ENCODE results near the gene BRD7.

Gene BRD7

DNA sequence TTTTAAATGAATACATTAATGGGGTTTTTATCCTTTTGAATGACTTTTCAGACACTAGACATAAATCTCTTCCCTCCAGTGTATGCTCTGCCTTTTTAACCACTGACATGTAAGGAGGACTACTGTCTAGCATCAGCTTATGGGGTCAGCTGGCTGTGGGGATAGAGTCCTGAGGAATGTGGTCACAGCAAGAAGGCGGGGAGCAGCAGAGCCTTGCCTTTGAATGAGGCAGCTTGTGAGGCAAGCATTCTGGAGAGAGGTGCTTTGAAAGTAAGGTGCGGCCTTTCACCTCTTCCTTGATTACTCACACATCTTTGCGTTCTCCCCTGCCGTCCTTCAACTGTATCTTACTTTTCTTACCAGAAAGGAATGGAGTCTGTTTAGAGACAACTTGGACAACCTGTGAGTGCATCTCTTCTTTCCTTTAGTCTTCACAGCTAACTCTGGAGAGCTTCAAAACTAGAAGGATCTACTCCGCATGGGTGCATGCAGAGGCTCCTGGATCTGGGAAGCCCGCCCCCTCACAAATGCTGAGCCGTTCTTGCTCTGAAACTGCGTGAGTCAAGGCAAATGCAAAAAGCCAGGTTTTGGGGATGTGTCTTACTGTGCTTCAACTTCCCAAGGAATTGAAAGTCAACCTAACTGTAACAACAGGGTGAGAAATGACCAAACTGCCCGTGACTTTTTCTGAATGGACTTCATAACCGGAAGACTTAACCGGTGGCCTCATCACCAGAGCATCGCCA lies 52.5 kb downstream of the BRD7 start:
- Histone ChIP-seq H3K9ac (ENCODE audit: low read depth, low read length, poor library complexity) (no peak overlapping the region), H3K27ac (replicated peaks; ENCODE audit: low read length) (no peak overlapping the region), H3K14ac (ENCODE audit: low read length) (no peak overlapping the region), H4K91ac (ENCODE audit: low read depth, low read length, poor library complexity) (no peak overlapping the region), H3K27me3 (ENCODE audit: control insufficient read depth in 3 of 3, insufficient read depth in 3 of 3, low read depth in 1 of 3, low read length in 3 of 3) (no peaks in the 10 kb centered on the region), H3K23ac (ENCODE audit: low read depth, low read length, poor library complexity) (no peak overlapping the region), H3K79me1 (ENCODE audit: low read depth, low read length) (no peaks in the 10 kb centered on the region), H2BK120ac (ENCODE audit: low read depth, low read length) (no peak overlapping the region), H2BK12ac (ENCODE audit: low read length) (no peak overlapping the region), H2AFZ (ENCODE audit: low read length) (no peak overlapping the region), H3K4me3 (ENCODE audit: low read length in 2 of 2) (no peak overlapping the region), H2BK5ac (ENCODE audit: low read length) (no peak overlapping the region), H2AK5ac (ENCODE audit: low read depth, low read length) (no peak overlapping the region), H3K4ac (ENCODE audit: low read length) (no peak overlapping the region), H3K18ac (ENCODE audit: low read length) (no peak overlapping the region), H4K8ac (ENCODE audit: low read depth, low read length) (no peak overlapping the region), H3K4me1 (ENCODE audit: control insufficient read depth in 2 of 2, insufficient read depth in 1 of 2, low read depth in 1 of 2, low read length in 2 of 2) (peaks cover 0 to 4% of the 10 kb centered on the region in 2 donors), H3K36me3 (replicated peaks in 1 of 2; ENCODE audit: control insufficient read depth in 2 of 2, insufficient read depth in 2 of 2, low read length in 2 of 2) (peaks cover 42 to 94% of the 10 kb centered on the region in 2 donors), H2BK15ac (ENCODE audit: low read length) (no peak overlapping the region), H3K9me3 (replicated peaks in 1 of 2; ENCODE audit: control insufficient read depth in 2 of 2, insufficient read depth in 1 of 2, low read depth in 1 of 2, low read length in 2 of 2) (no peaks in the 10 kb centered on the region), H3K4me2 (ENCODE audit: insufficient read depth, low read length, poor library complexity, severe bottlenecking) (no peak overlapping the region)
- no CpG with 5 or more reads among the region's 12 CpGs for whole genome bisulfite sequencing, 2 donors (ENCODE audit: extremely low coverage in 2 of 2, insufficient read length in 2 of 2, insufficient replicate concordance in 1 of 2)
- no peak for DNase-seq (ENCODE audit: low spot score)

DNA sequence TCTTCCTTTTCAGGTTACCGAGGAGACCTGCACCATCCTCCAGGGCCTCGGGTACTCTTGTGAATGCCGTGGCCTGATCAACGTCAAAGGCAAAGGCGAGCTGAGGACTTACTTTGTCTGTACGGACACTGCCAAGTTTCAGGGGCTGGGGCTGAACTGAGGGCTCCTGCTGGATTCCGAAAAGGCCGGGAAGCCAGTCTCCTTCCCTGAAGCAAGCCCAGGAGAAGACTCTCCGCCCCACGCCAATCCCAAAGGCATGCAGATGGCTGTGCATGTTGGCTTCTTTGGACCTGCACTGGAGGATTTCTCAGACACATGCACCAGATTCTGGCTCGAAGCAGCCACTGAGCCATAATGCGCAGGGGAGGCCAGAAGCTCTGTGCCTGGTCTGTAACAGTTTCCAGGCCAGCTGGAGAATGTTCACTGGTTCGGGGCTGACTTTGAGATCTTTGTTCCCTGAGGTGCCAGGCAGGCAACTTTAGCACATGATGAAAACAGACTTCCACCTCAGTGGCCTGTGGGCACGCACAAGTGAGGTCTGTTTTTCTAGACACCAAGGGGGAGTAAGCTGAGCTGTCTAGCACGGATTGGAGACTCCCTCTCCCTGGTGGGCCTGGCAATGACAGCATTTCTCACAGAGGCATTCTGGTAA lies 53.3 kb downstream of the BRD7 start:
- no peak overlapping the region for H4K91ac ChIP-seq (ENCODE audit: low read depth, low read length, poor library complexity)
- H2AK5ac ChIP-seq (ENCODE audit: low read depth, low read length): no peak overlapping the region
- no peak overlapping the region for H3K4me3 ChIP-seq (ENCODE audit: low read length in 2 of 2)
- H4K8ac ChIP-seq (ENCODE audit: low read depth, low read length): no peak overlapping the region
- no peak overlapping the region for H2BK5ac ChIP-seq (ENCODE audit: low read length)
- DNase-seq (ENCODE audit: low spot score): no peak
- H3K4ac ChIP-seq (ENCODE audit: low read length): no peak overlapping the region
- no peaks in the 10 kb centered on the region for H3K9me3 ChIP-seq (replicated peaks in 1 of 2; ENCODE audit: control insufficient read depth in 2 of 2, insufficient read depth in 1 of 2, low read depth in 1 of 2, low read length in 2 of 2)
- no peak overlapping the region for H2BK12ac ChIP-seq (ENCODE audit: low read length)
- H3K4me1 ChIP-seq (ENCODE audit: control insufficient read depth in 2 of 2, insufficient read depth in 1 of 2, low read depth in 1 of 2, low read length in 2 of 2): peaks cover 0 to 4% of the 10 kb centered on the region in 2 donors
- H3K27ac ChIP-seq (replicated peaks; ENCODE audit: low read length): no peak overlapping the region
- no peak overlapping the region for H2AFZ ChIP-seq (ENCODE audit: low read length)
- peaks cover 40 to 86% of the 10 kb centered on the region in 2 donors for H3K36me3 ChIP-seq (replicated peaks in 1 of 2; ENCODE audit: control insufficient read depth in 2 of 2, insufficient read depth in 2 of 2, low read length in 2 of 2)
- H3K18ac ChIP-seq (ENCODE audit: low read length): no peak overlapping the region
- no peaks in the 10 kb centered on the region for H3K27me3 ChIP-seq (ENCODE audit: control insufficient read depth in 3 of 3, insufficient read depth in 3 of 3, low read depth in 1 of 3, low read length in 3 of 3)
- no CpG with 5 or more reads among the region's 15 CpGs for WGBS, 2 donors (ENCODE audit: extremely low coverage in 2 of 2, insufficient read length in 2 of 2, insufficient replicate concordance in 1 of 2)
- H3K9ac ChIP-seq (ENCODE audit: low read depth, low read length, poor library complexity): no peak overlapping the region
- no peak overlapping the region for H3K4me2 ChIP-seq (ENCODE audit: insufficient read depth, low read length, poor library complexity, severe bottlenecking)
- no peak overlapping the region for H3K23ac ChIP-seq (ENCODE audit: low read depth, low read length, poor library complexity)
- no peak overlapping the region for H3K14ac ChIP-seq (ENCODE audit: low read length)
- H2BK15ac ChIP-seq (ENCODE audit: low read length): no peak overlapping the region
- H2BK120ac ChIP-seq (ENCODE audit: low read depth, low read length): no peak overlapping the region
- no peaks in the 10 kb centered on the region for H3K79me1 ChIP-seq (ENCODE audit: low read depth, low read length)

DNA sequence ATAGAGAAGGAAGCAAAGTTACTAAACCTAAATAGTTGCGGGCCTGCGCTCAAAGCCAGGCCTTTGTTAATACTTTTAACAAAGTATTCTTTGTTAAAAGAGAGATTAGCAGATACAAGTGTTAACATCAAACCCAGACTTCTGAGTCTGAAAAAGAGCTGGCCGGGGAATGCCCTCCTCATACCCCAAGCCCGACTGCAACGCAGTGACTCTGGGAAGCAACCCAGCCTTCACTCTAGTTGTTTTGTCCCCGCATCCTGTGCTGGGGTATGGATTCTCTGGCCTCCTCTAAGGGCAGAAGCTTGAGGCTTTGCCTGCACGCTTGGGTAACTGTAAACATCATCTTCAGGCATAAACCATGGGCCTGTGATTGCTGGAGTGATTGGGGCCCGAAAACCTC lies 54.1 kb downstream of the BRD7 start:
- no peak overlapping the region for H2BK5ac ChIP-seq (ENCODE audit: low read length)
- H2AFZ ChIP-seq (ENCODE audit: low read length): no peak overlapping the region
- no peak overlapping the region for H3K4me3 ChIP-seq (ENCODE audit: low read length in 2 of 2)
- no peak overlapping the region for H3K4me2 ChIP-seq (ENCODE audit: insufficient read depth, low read length, poor library complexity, severe bottlenecking)
- H3K27ac ChIP-seq (replicated peaks; ENCODE audit: low read length): no peak overlapping the region
- H2BK15ac ChIP-seq (ENCODE audit: low read length): no peak overlapping the region
- no peak overlapping the region for H3K14ac ChIP-seq (ENCODE audit: low read length)
- no peaks in the 10 kb centered on the region for H3K27me3 ChIP-seq (ENCODE audit: control insufficient read depth in 3 of 3, insufficient read depth in 3 of 3, low read depth in 1 of 3, low read length in 3 of 3)
- no peak overlapping the region for H4K8ac ChIP-seq (ENCODE audit: low read depth, low read length)
- no peak overlapping the region for H3K18ac ChIP-seq (ENCODE audit: low read length)
- no peak overlapping the region for H3K4ac ChIP-seq (ENCODE audit: low read length)
- H3K4me1 ChIP-seq (ENCODE audit: control insufficient read depth in 2 of 2, insufficient read depth in 1 of 2, low read depth in 1 of 2, low read length in 2 of 2): peaks cover 3 to 4% of the 10 kb centered on the region in 2 donors
- H2AK5ac ChIP-seq (ENCODE audit: low read depth, low read length): no peak overlapping the region
- no peak overlapping the region for H2BK12ac ChIP-seq (ENCODE audit: low read length)
- H3K36me3 ChIP-seq (replicated peaks in 1 of 2; ENCODE audit: control insufficient read depth in 2 of 2, insufficient read depth in 2 of 2, low read length in 2 of 2): peaks cover 34 to 78% of the 10 kb centered on the region in 2 donors
- no CpG with 5 or more reads among the region's 8 CpGs for WGBS, 2 donors (ENCODE audit: extremely low coverage in 2 of 2, insufficient read length in 2 of 2, insufficient replicate concordance in 1 of 2)
- no peak overlapping the region for H3K9ac ChIP-seq (ENCODE audit: low read depth, low read length, poor library complexity)
- no peaks in the 10 kb centered on the region for H3K9me3 ChIP-seq (replicated peaks in 1 of 2; ENCODE audit: control insufficient read depth in 2 of 2, insufficient read depth in 1 of 2, low read depth in 1 of 2, low read length in 2 of 2)
- no peak for DNase-seq (ENCODE audit: low spot score)
- no peak overlapping the region for H3K23ac ChIP-seq (ENCODE audit: low read depth, low read length, poor library complexity)
- no peak overlapping the region for H4K91ac ChIP-seq (ENCODE audit: low read depth, low read length, poor library complexity)
- H2BK120ac ChIP-seq (ENCODE audit: low read depth, low read length): no peak overlapping the region
- no peaks in the 10 kb centered on the region for H3K79me1 ChIP-seq (ENCODE audit: low read depth, low read length)

DNA sequence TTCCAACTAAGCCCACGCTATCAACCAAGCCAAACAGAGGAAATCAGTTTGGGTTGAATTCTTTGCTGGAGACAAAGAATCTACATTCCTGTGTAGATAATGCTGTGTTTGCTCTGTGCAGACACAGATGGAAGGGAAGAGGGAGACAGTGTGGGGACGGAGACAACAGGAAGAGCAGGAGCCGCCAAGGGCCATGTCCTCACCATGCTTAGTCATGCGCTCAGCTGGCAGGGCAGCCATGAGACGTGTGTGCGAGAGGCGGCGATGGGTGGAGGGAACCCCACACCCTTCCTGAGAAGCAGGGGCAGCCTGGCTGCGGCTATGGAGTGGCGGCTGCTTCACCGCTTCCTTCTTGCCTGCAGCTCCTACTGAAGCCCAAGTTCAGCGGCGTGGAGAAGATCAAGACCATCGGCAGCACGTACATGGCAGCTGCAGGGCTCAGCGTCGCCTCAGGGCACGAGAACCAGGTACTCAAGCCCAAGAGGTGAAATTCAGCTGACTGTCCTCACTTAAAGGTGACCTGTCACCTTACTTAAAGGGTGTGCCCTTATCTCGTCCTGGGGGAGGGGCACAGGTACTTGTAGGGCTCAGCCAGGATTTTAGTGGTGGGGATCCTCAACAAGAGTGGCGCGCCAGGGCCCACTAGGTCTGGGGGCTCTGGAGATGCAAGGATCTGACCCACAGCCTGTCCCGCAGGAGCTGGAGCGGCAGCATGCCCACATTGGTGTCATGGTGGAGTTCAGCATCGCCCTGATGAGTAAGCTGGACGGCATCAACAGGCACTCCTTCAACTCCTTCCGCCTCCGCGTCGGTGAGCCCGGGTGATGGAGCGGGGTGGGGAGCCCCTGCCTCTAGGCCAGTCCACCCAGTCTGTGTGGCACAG lies 55.0 kb downstream of the BRD7 start:
- no peak overlapping the region for H3K27ac ChIP-seq (replicated peaks; ENCODE audit: low read length)

More for the DNA sequence above, 55.0 kb downstream of the BRD7 start:
- no CpG with 5 or more reads among the region's 31 CpGs for WGBS, 2 donors (ENCODE audit: extremely low coverage in 2 of 2, insufficient read length in 2 of 2, insufficient replicate concordance in 1 of 2)
- Histone ChIP-seq H3K9ac (ENCODE audit: low read depth, low read length, poor library complexity) (peak overlapping the region; percentile 64), H2AFZ (ENCODE audit: low read length) (no peak overlapping the region), H3K23ac (ENCODE audit: low read depth, low read length, poor library complexity) (peak overlapping the region; percentile 39), H3K4ac (ENCODE audit: low read length) (no peak overlapping the region), H4K91ac (ENCODE audit: low read depth, low read length, poor library complexity) (no peak overlapping the region), H3K18ac (ENCODE audit: low read length) (peak overlapping the region; percentile 27), H3K14ac (ENCODE audit: low read length) (no peak overlapping the region), H3K9me3 (replicated peaks in 1 of 2; ENCODE audit: control insufficient read depth in 2 of 2, insufficient read depth in 1 of 2, low read depth in 1 of 2, low read length in 2 of 2) (no peaks in the 10 kb centered on the region), H2BK12ac (ENCODE audit: low read length) (no peak overlapping the region), H2BK5ac (ENCODE audit: low read length) (no peak overlapping the region), H3K4me1 (ENCODE audit: control insufficient read depth in 2 of 2, insufficient read depth in 1 of 2, low read depth in 1 of 2, low read length in 2 of 2) (peaks cover 4 to 5% of the 10 kb centered on the region in 2 donors), H2AK5ac (ENCODE audit: low read depth, low read length) (no peak overlapping the region), H2BK15ac (ENCODE audit: low read length) (no peak overlapping the region), H3K4me3 (ENCODE audit: low read length in 2 of 2) (no peak overlapping the region), H3K4me2 (ENCODE audit: insufficient read depth, low read length, poor library complexity, severe bottlenecking) (no peak overlapping the region), H3K36me3 (replicated peaks in 1 of 2; ENCODE audit: control insufficient read depth in 2 of 2, insufficient read depth in 2 of 2, low read length in 2 of 2) (peaks cover 30 to 70% of the 10 kb centered on the region in 2 donors), H2BK120ac (ENCODE audit: low read depth, low read length) (no peak overlapping the region), H3K27me3 (ENCODE audit: control insufficient read depth in 3 of 3, insufficient read depth in 3 of 3, low read depth in 1 of 3, low read length in 3 of 3) (no peaks in the 10 kb centered on the region), H4K8ac (ENCODE audit: low read depth, low read length) (no peak overlapping the region), H3K79me1 (ENCODE audit: low read depth, low read length) (no peaks in the 10 kb centered on the region)
- DNase-seq (ENCODE audit: low spot score): no peak
